ENCODE measurements around the gene TTYH1.

DNA sequence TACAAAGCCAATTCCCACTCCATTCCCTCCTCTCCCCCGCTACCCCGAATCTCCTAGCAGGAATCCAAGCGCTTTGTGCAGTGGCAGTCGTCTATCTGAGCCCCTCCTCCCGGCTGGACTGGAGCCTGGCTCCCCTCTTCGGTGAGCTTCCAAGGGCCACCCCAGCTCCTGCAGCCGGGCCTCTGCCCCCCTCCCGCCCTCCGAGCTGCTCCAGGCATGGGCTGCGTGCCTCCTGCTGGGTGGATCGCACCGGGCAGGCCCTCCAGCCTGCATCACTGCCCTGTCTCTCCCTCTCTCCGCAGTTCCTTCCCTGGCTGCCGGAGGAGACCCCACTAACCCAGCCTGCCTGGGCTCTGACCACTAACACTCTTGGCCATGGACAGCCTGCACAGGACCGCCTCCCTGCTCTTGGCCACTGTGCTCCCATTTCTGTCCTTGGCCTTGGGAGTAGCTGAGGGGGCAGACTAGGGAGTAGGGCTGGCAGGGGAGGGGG, 20.8 kb downstream of the TTYH1 start:
- TF ChIP-seq, protein P1, sequence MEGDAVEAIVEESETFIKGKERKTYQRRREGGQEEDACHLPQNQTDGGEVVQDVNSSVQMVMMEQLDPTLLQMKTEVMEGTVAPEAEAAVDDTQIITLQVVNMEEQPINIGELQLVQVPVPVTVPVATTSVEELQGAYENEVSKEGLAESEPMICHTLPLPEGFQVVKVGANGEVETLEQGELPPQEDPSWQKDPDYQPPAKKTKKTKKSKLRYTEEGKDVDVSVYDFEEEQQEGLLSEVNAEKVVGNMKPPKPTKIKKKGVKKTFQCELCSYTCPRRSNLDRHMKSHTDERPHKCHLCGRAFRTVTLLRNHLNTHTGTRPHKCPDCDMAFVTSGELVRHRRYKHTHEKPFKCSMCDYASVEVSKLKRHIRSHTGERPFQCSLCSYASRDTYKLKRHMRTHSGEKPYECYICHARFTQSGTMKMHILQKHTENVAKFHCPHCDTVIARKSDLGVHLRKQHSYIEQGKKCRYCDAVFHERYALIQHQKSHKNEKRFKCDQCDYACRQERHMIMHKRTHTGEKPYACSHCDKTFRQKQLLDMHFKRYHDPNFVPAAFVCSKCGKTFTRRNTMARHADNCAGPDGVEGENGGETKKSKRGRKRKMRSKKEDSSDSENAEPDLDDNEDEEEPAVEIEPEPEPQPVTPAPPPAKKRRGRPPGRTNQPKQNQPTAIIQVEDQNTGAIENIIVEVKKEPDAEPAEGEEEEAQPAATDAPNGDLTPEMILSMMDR (IDR thresholded peaks at IDR 0.05; ENCODE audit: low read depth, low read length): no peak
- no peak for TF ChIP-seq EZH2phosphoT487 (IDR thresholded peaks at IDR 0.05; ENCODE audit: low read depth)
